AG09309 (cell line): ENCODE data around the gene VMA21.

Source experiments
- DNase-seq: peaks from one replicate; pipeline ENCODE4 v3.0.0-alpha.2; 2010; ENCODE audit warnings: low read depth
- H3K4me3 ChIP-seq: 2 replicates; pipeline ENCODE4 v1.5.1; 2011; ENCODE audit warnings: mild to moderate bottlenecking, low read depth, low read length, moderate library complexity; ENCODE audit not compliant: control insufficient read depth
- TF ChIP-seq, protein P1 (sequence below): IDR thresholded peaks from 2 replicates; pipeline ENCODE4 v1.5.1; 2011; ENCODE audit warnings: mild to moderate bottlenecking, low read depth, low read length, inconsistent platforms; ENCODE audit not compliant: insufficient read depth, control insufficient read depth; ENCODE audit errors: missing control alignments

Gene VMA21, protein sequence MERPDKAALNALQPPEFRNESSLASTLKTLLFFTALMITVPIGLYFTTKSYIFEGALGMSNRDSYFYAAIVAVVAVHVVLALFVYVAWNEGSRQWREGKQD

DNA sequence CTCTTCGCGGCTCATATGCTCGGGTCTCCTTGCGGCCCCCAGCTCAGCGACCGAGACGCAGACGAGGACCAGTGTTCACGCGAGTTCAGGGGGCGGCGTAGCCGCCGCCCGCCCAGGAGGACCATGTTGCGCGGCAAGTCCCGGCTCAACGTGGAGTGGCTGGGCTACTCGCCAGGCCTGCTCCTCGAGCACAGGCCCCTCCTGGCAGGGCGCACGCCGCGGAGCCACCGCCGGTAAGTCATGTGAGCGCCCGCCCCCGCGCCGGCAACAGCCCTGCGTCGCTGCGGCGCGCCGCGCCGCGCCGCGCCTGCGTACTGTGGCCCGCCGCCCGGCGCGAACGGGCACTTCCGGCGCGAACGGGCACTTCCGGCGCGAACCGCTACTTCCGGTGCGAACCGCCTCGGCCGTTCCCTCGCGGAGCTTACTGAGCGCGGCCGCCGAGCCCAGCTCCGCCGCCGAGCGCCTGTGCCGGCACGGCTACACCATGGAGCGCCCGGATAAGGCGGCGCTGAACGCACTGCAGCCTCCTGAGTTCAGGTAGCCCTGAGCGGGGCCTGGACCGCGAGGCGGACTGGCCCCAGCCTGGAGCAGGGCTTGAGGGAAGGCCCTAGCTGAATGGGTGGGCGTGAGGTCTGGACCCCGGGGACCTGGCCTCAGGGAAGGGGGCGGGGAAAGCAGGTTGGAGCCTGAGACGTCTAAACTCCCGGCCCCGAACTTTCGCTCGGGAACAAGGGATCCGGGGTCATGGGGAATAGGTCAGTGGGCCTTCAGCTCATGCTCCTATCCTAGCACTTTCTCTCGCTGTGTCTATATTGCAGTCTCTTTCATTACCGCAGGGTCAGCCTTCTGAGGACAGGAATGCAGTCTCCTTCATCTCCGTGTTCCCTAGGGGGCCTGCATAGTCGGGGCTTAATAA, at the start of gene VMA21:
VMA21 (plus strand) TSS at position 382 of the 916 bp plus-strand sequence; CDS start at position 485, 103 bp downstream.
- TF ChIP-seq, protein P1, sequence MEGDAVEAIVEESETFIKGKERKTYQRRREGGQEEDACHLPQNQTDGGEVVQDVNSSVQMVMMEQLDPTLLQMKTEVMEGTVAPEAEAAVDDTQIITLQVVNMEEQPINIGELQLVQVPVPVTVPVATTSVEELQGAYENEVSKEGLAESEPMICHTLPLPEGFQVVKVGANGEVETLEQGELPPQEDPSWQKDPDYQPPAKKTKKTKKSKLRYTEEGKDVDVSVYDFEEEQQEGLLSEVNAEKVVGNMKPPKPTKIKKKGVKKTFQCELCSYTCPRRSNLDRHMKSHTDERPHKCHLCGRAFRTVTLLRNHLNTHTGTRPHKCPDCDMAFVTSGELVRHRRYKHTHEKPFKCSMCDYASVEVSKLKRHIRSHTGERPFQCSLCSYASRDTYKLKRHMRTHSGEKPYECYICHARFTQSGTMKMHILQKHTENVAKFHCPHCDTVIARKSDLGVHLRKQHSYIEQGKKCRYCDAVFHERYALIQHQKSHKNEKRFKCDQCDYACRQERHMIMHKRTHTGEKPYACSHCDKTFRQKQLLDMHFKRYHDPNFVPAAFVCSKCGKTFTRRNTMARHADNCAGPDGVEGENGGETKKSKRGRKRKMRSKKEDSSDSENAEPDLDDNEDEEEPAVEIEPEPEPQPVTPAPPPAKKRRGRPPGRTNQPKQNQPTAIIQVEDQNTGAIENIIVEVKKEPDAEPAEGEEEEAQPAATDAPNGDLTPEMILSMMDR = no peak
- H3K4me3 ChIP-seq = peak within 1 kb of the TSS; percentile 76
- DNase-seq = peak; percentile 38

DNA sequence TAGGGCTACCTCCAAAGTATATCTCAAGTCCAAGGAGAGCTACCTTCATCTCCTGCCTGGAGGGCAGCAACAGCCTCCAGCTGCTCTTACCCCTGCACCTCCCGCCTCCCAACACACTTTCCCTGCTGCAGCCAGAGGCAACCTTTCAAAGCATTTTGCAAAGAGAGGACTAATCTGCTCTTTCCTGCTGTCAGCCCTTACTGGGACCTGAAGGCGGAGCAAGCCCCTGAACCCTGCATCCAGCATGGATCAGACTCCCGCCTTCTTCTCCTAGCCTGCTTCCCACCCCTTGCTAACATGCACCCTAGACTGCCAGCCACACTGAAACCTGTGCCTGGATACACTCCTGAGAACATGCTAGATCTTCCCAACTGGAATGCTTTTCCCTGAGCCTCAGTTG, 37.7 kb upstream of the VMA21 start:
- no peak overlapping the region for H3K4me3 ChIP-seq
- TF ChIP-seq, protein P1 = no peak
- DNase-seq = no peak

DNA sequence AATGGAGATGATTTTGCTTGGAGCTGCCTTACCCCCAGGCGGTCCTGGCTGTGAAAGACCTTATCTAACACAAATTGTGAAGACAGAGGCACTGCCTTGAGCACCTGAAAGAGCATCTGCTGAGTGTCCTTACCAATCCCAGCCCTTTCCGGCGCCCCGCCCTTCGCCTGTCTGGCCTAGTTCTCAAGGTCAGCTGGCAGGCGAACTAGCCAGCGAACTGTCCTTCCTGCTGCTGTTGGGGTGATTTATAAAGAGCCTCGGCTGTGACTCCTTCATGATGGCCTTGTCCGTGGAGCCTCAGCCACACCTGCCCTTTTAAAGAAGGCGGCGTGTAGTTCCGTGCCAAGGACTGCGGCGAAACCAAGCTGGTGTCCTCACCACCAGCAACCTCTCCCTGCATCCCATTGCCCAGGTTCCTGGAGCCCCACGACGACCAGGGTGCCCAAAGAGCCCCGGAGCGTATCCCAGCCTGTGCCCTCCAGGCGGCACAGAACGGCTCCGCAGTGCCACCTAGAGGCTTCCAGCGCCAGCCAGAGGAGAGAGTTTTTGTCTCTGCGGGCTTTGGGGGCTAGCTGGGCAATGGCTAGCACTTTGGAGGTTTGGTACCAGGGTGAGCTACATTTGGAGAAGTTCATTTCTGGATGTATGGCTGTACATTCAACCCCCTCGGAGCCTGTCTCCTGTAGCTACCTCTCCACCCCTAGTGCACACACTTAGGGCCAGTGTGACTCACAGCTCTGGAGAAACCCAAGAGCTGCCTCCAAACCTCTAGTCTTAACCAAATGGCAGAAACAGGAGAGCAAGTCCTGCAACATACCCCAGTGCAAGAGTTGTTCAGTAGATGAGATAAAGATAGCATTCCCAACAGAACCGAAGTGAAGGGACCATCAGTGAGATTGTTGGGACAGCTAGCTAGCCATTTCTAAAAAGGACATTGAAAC, 36.8 kb upstream of the VMA21 start:
- TF ChIP-seq, protein P1 = peak; percentile 77
- H3K4me3 ChIP-seq = no peak overlapping the region
- DNase-seq = no peak

DNA sequence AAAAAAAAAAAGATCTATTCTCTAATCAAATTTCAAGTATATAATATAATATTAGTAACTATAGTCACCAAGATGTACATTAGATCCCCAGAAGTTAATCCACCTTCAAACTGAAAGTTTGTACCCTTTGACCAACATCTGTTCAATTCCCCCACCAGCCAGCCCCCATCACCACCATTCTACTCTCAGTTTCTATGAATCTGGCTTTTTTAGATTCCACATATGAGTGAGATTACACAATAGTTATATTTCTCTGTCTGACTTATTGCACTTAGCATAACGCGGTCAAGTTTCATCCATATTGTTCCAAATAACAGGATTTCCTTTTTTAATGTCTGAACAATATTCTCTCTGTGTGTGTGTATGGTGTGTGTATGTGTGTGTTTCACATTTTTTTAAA, 33.7 kb upstream of the VMA21 start:
- TF ChIP-seq, protein P1 = no peak
- no peak overlapping the region for H3K4me3 ChIP-seq
- DNase-seq = no peak

DNA sequence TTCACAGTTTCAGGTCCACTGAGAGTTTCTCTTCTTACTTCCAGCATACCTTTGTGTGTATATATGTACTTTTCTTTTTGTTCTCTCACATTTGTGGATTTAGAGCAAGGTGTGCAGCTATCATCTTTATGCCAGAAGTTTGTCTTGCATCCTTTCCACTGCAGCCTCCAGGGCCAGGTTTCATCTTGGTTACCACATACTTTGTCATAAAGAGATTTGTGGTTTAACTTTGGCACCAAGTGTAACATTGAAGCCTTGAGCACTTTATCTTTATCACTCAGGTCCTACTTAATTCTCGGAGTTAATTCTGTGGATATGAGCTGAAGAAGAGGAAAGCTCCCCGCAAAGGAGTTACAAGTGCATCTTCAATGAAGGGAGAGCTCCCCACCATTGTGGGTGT, 31.4 kb upstream of the VMA21 start:
- no peak for DNase-seq
- TF ChIP-seq, protein P1 = no peak
- no peak overlapping the region for H3K4me3 ChIP-seq

DNA sequence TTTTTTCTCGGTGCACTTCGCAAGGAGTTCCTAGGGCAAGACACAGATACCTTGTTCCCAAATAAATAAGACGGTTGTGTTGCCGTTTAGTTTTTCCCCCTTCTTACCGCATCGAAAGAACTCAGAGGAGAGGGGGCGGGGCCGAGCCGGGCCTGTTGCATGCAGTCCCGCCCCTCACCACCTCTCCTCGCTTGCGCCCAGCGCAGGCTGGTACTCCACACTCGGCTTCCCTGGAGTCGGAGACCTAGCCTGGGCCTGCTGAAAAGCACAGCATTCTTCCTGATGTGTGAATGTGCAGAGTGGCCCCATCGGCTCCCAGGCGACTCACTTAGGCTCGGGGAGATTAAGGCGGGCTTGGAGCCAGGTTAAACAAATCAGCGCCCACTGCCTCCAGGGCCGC, 26.1 kb upstream of the VMA21 start:
- H3K4me3 ChIP-seq = no peak overlapping the region
- TF ChIP-seq, protein P1 = no peak
- DNase-seq = no peak
